IMR-90 (cell line): ENCODE results near the gene FAM174B.

Experiments used
- CTCF ChIP-seq: conservative IDR thresholded peaks from 2 replicates; pipeline ENCODE4 v1.5.1; 2012; ENCODE audit warnings: mild to moderate bottlenecking, low read depth, low read length, improper control_type of control experiment
- FOS ChIP-seq: fragments of 150-350 bp; IDR thresholded peaks from 2 replicates; pipeline ENCODE4 v1.6.1; 2016; ENCODE audit warnings: low read depth, low read length
- POLR2A ChIP-seq: IDR thresholded peaks from 2 replicates; pipeline ENCODE4 v1.6.1; 2012; ENCODE audit warnings: mild to moderate bottlenecking, low read depth, low read length
- RCOR1 ChIP-seq: IDR thresholded peaks from 2 replicates; pipeline ENCODE4 v1.6.1; 2012; ENCODE audit warnings: mild to moderate bottlenecking, low read length, improper control_type of control experiment; ENCODE audit not compliant: insufficient replicate concordance
- USF2 ChIP-seq: fragments of 150-350 bp; IDR thresholded peaks from 2 replicates; pipeline ENCODE4 v1.6.1; 2017; ENCODE audit warnings: mild to moderate bottlenecking, antibody characterized with exemption, low read length, low read depth

GRCh38 chr15:92636401-92636907, 19.1 kb downstream of the FAM174B start:
- TF ChIP-seq POLR2A (no peak), CTCF (no peak), FOS (no peak), RCOR1 (no peak), USF2 (no peak)
